ENCODE results near the gene PCDHGA10.

Gene PCDHGA10

DNA sequence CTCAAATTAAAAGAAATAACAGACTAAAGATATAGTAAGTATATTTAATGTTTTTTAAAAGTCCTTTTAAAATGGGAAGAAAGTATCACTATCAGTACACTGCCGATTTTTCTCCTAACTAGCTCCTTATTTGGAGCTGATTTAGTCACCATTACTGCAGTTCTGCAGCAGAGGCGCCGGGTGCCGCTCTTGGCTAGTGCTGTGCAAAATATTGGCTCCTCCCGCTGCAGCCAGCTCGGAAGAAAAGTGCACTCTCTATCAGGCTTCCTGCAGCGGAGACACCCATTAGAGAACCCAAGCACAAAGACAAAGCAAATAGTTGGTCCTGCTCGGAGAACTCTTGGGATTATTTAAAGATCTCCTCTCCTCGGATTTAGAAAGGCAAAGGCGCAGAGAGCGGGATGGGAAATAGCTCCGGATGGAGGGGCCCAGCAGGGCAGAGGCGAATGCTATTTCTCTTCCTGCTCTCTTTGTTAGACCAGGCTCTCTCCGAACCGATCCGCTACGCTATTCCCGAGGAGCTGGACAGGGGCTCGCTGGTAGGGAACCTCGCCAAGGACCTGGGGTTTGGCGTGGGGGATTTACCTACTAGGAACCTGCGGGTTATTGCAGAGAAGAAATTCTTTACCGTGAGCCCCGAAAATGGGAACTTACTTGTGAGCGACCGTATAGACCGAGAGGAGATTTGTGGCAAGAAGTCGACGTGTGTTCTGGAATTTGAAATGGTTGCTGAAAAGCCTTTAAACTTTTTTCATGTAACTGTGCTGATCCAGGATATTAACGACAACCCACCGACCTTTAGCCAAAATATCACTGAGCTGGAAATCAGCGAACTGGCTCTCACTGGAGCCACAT, 42.6 kb upstream of the PCDHGA10 start, which contains the start of gene PCDHGB3:
Gene PCDHGB3 (plus strand): TSS at position 249 of the 855 bp plus-strand sequence. CDS start 153 bp downstream, at position 402.
- Histone ChIP-seq H2BK120ac (ENCODE audit: insufficient read depth, low read length, poor library complexity) (no peak within 1 kb of the TSS), H4K8ac (ENCODE audit: low read depth, low read length) (no peak within 1 kb of the TSS), H3K18ac (ENCODE audit: low read length) (no peak within 1 kb of the TSS), H3K9me3 (ENCODE audit: insufficient read depth, low read depth, low read length) (peaks cover 38% of the 10 kb centered on the region), H3K36me3 (ENCODE audit: control insufficient read depth in 1 of 2, insufficient read depth in 2 of 2, low read length in 2 of 2) (peaks cover 2 to 3% of the 10 kb centered on the region in 2 experiments), H3K9ac (ENCODE audit: low read length) (no peak within 1 kb of the TSS), H3K4me3 (ENCODE audit: low read depth, low read length) (no peak within 1 kb of the TSS), H3K4ac (ENCODE audit: low read depth, low read length) (no peak within 1 kb of the TSS), H3K79me1 (ENCODE audit: low read length) (no peaks in the 10 kb centered on the region), H4K12ac (ENCODE audit: low read depth, low read length) (no peak within 1 kb of the TSS), H3K14ac (ENCODE audit: low read length) (no peak within 1 kb of the TSS), H4K91ac (ENCODE audit: low read depth, low read length) (no peak within 1 kb of the TSS), H2AFZ (ENCODE audit: insufficient read depth, low read length, poor library complexity) (no peak within 1 kb of the TSS), H3K4me2 (ENCODE audit: low read length) (no peak within 1 kb of the TSS), H2AK5ac (ENCODE audit: low read length) (no peak within 1 kb of the TSS), H3K4me1 (ENCODE audit: control insufficient read depth in 1 of 2, insufficient read depth in 2 of 2, low read length in 2 of 2) (no peaks in the 10 kb centered on the region), H3K79me2 (ENCODE audit: control insufficient read depth, insufficient read depth, low read length, poor library complexity) (no peaks in the 10 kb centered on the region), H3K27ac (ENCODE audit: low read depth, low read length) (no peak within 1 kb of the TSS), H3K27me3 (ENCODE audit: insufficient read depth, low read length) (no peaks in the 10 kb centered on the region), H2BK5ac (ENCODE audit: low read depth, low read length, poor library complexity) (no peak within 1 kb of the TSS), H3K23ac (ENCODE audit: low read length) (no peak within 1 kb of the TSS), H2BK12ac (ENCODE audit: low read length) (no peak within 1 kb of the TSS)
- no peak for DNase-seq
- WGBS (ENCODE audit: extremely low coverage, insufficient coverage, insufficient read length): no CpG with 5 or more reads among the region's 32 CpGs

DNA sequence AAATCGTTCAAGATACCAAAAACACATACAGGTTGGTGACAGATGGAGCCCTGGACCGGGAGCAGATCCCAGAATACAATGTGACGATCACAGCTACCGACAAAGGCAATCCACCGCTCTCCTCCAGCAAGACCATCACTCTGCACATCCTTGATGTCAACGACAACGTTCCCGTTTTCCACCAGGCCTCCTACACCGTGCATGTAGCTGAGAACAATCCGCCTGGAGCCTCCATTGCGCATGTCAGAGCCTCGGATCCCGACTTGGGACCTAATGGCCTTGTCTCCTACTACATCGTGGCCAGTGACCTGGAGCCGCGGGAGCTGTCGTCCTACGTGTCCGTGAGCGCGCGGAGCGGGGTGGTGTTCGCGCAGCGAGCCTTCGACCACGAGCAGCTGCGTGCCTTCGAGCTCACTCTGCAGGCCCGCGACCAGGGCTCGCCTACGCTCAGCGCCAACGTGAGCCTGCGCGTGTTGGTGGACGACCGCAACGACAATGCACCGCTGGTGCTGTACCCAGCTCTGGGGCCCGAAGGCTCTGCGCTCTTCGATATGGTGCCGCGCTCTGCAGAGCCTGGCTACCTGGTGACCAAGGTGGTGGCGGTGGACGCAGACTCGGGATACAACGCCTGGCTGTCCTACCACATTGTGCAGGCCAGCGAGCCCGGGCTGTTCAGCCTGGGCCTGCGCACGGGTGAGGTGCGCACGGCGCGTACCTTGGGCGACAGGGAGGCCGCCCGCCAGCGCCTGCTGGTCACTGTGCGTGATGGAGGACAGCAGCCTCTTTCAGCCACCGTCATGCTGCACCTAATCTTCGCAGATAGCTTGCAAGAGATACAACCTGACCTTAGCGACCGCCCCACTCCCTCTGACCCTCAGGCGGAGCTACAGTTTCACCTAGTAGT, 41.0 kb upstream of the PCDHGA10 start:
- no peak overlapping the region for H2BK5ac ChIP-seq (ENCODE audit: low read depth, low read length, poor library complexity)
- H2AK5ac ChIP-seq (ENCODE audit: low read length): no peak overlapping the region
- H3K79me2 ChIP-seq (ENCODE audit: control insufficient read depth, insufficient read depth, low read length, poor library complexity): no peaks in the 10 kb centered on the region
- no peaks in the 10 kb centered on the region for H3K4me1 ChIP-seq (ENCODE audit: control insufficient read depth in 1 of 2, insufficient read depth in 2 of 2, low read length in 2 of 2)
- H2AFZ ChIP-seq (ENCODE audit: insufficient read depth, low read length, poor library complexity): no peak overlapping the region
- H4K12ac ChIP-seq (ENCODE audit: low read depth, low read length): no peak overlapping the region
- no peak overlapping the region for H3K27ac ChIP-seq (ENCODE audit: low read depth, low read length)
- H3K18ac ChIP-seq (ENCODE audit: low read length): no peak overlapping the region
- DNase-seq: no peak
- H3K36me3 ChIP-seq (ENCODE audit: control insufficient read depth in 1 of 2, insufficient read depth in 2 of 2, low read length in 2 of 2): peaks cover 2 to 3% of the 10 kb centered on the region in 2 experiments
- no CpG with 5 or more reads among the region's 69 CpGs for WGBS (ENCODE audit: extremely low coverage, insufficient coverage, insufficient read length)
- H3K27me3 ChIP-seq (ENCODE audit: insufficient read depth, low read length): no peaks in the 10 kb centered on the region
- H3K9ac ChIP-seq (ENCODE audit: low read length): no peak overlapping the region
- H4K91ac ChIP-seq (ENCODE audit: low read depth, low read length): no peak overlapping the region
- H2BK12ac ChIP-seq (ENCODE audit: low read length): no peak overlapping the region
- H3K23ac ChIP-seq (ENCODE audit: low read length): no peak overlapping the region
- H3K9me3 ChIP-seq (ENCODE audit: insufficient read depth, low read depth, low read length): peaks cover 36% of the 10 kb centered on the region
- H3K4me2 ChIP-seq (ENCODE audit: low read length): no peak overlapping the region
- H3K14ac ChIP-seq (ENCODE audit: low read length): no peak overlapping the region
- H3K4me3 ChIP-seq (ENCODE audit: low read depth, low read length): peak overlapping the region; percentile 13
- H4K8ac ChIP-seq (ENCODE audit: low read depth, low read length): no peak overlapping the region
- H3K4ac ChIP-seq (ENCODE audit: low read depth, low read length): no peak overlapping the region
- H2BK120ac ChIP-seq (ENCODE audit: insufficient read depth, low read length, poor library complexity): no peak overlapping the region
- H3K79me1 ChIP-seq (ENCODE audit: low read length): no peaks in the 10 kb centered on the region

DNA sequence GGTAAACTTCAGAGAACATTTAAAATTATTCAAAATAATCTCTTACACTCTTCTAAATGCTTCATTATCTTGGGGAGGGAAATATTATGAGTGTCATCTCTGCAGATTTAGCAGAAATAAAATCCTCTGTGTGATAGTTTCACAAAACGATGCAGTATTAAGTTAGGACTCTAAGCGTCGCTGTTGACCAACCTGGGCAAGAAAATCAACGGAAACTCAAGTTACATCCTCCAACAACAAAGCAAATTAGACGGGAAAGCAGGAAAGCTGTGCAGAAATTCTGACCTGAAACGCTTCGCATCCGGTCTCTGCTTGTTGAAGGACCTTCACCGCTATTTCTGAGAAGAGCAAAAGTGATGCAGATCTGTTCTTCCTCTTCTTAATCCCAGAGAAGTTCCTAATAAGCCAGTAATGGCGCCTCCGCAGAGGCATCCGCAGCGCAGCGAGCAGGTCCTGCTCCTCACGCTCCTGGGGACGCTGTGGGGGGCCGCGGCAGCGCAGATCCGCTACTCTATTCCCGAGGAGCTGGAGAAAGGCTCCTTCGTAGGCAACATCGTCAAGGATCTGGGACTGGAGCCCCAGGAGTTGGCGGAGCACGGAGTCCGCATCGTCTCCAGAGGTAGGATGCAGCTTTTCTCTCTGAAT, 39.0 kb upstream of the PCDHGA10 start, which contains the start of gene PCDHGA6:
Gene PCDHGA6 (plus strand): TSS at position 219 of the 645 bp plus-strand sequence. CDS start 193 bp downstream, at position 412.
- Histone ChIP-seq H2BK5ac (ENCODE audit: low read depth, low read length, poor library complexity) (no peak within 1 kb of the TSS), H3K9ac (ENCODE audit: low read length) (no peak within 1 kb of the TSS), H3K36me3 (ENCODE audit: control insufficient read depth in 1 of 2, insufficient read depth in 2 of 2, low read length in 2 of 2) (peaks cover 2 to 3% of the 10 kb centered on the region in 2 experiments), H3K23ac (ENCODE audit: low read length) (no peak within 1 kb of the TSS), H3K4me2 (ENCODE audit: low read length) (no peak within 1 kb of the TSS), H4K8ac (ENCODE audit: low read depth, low read length) (no peak within 1 kb of the TSS), H2AK5ac (ENCODE audit: low read length) (no peak within 1 kb of the TSS), H3K27ac (ENCODE audit: low read depth, low read length) (no peak within 1 kb of the TSS), H2BK12ac (ENCODE audit: low read length) (no peak within 1 kb of the TSS), H3K14ac (ENCODE audit: low read length) (no peak within 1 kb of the TSS), H3K79me2 (ENCODE audit: control insufficient read depth, insufficient read depth, low read length, poor library complexity) (no peaks in the 10 kb centered on the region), H3K27me3 (ENCODE audit: insufficient read depth, low read length) (no peaks in the 10 kb centered on the region), H3K79me1 (ENCODE audit: low read length) (no peaks in the 10 kb centered on the region), H3K18ac (ENCODE audit: low read length) (no peak within 1 kb of the TSS), H3K4ac (ENCODE audit: low read depth, low read length) (no peak within 1 kb of the TSS), H3K9me3 (ENCODE audit: insufficient read depth, low read depth, low read length) (peaks cover 36% of the 10 kb centered on the region), H4K12ac (ENCODE audit: low read depth, low read length) (no peak within 1 kb of the TSS), H2BK120ac (ENCODE audit: insufficient read depth, low read length, poor library complexity) (no peak within 1 kb of the TSS), H3K4me1 (ENCODE audit: control insufficient read depth in 1 of 2, insufficient read depth in 2 of 2, low read length in 2 of 2) (no peaks in the 10 kb centered on the region), H4K91ac (ENCODE audit: low read depth, low read length) (no peak within 1 kb of the TSS), H3K4me3 (ENCODE audit: low read depth, low read length) (peak within 1 kb of the TSS; percentile 3), H2AFZ (ENCODE audit: insufficient read depth, low read length, poor library complexity) (no peak within 1 kb of the TSS)
- DNase-seq: peak in 1 of 2 donors; percentile 29
- WGBS (ENCODE audit: extremely low coverage, insufficient coverage, insufficient read length): no CpG with 5 or more reads among the region's 27 CpGs

- peaks cover 36% of the 10 kb centered on the region for H3K9me3 ChIP-seq (ENCODE audit: insufficient read depth, low read depth, low read length)
- DNase-seq: no peak
- no peak overlapping the region for H2BK120ac ChIP-seq (ENCODE audit: insufficient read depth, low read length, poor library complexity)
- H3K18ac ChIP-seq (ENCODE audit: low read length): no peak overlapping the region
- no peaks in the 10 kb centered on the region for H3K4me1 ChIP-seq (ENCODE audit: control insufficient read depth in 1 of 2, insufficient read depth in 2 of 2, low read length in 2 of 2)
- H3K79me2 ChIP-seq (ENCODE audit: control insufficient read depth, insufficient read depth, low read length, poor library complexity): no peaks in the 10 kb centered on the region
- H4K91ac ChIP-seq (ENCODE audit: low read depth, low read length): no peak overlapping the region
- H4K12ac ChIP-seq (ENCODE audit: low read depth, low read length): no peak overlapping the region
- WGBS (ENCODE audit: extremely low coverage, insufficient coverage, insufficient read length): no CpG with 5 or more reads among the region's 14 CpGs
- H2BK5ac ChIP-seq (ENCODE audit: low read depth, low read length, poor library complexity): no peak overlapping the region
- H3K27ac ChIP-seq (ENCODE audit: low read depth, low read length): no peak overlapping the region
- H3K9ac ChIP-seq (ENCODE audit: low read length): no peak overlapping the region
- no peak overlapping the region for H3K23ac ChIP-seq (ENCODE audit: low read length)
- no peak overlapping the region for H3K4me3 ChIP-seq (ENCODE audit: low read depth, low read length)
- H2BK12ac ChIP-seq (ENCODE audit: low read length): no peak overlapping the region
- peaks cover 2 to 3% of the 10 kb centered on the region in 2 experiments for H3K36me3 ChIP-seq (ENCODE audit: control insufficient read depth in 1 of 2, insufficient read depth in 2 of 2, low read length in 2 of 2)
- H3K4ac ChIP-seq (ENCODE audit: low read depth, low read length): no peak overlapping the region
- no peak overlapping the region for H2AK5ac ChIP-seq (ENCODE audit: low read length)
- no peak overlapping the region for H3K4me2 ChIP-seq (ENCODE audit: low read length)
- no peak overlapping the region for H2AFZ ChIP-seq (ENCODE audit: insufficient read depth, low read length, poor library complexity)
- no peaks in the 10 kb centered on the region for H3K27me3 ChIP-seq (ENCODE audit: insufficient read depth, low read length)
- no peaks in the 10 kb centered on the region for H3K79me1 ChIP-seq (ENCODE audit: low read length)
- H3K14ac ChIP-seq (ENCODE audit: low read length): no peak overlapping the region
- H4K8ac ChIP-seq (ENCODE audit: low read depth, low read length): no peak overlapping the region
Measured at GRCh38 chr5:141374627-141375026, 38.2 kb upstream of the PCDHGA10 start.
